ENCODE data around the gene DCUN1D1. TPM values are rescaled to one million over a fixed set of nuclear protein-coding genes. Genes with fewer than 3 reads are reported as not detected.

The DCUN1D1 gene
- total and polyA plus RNA-seq, 4 donors, result 29.1 to 78.8 (median 44.2) TPM

DNA sequence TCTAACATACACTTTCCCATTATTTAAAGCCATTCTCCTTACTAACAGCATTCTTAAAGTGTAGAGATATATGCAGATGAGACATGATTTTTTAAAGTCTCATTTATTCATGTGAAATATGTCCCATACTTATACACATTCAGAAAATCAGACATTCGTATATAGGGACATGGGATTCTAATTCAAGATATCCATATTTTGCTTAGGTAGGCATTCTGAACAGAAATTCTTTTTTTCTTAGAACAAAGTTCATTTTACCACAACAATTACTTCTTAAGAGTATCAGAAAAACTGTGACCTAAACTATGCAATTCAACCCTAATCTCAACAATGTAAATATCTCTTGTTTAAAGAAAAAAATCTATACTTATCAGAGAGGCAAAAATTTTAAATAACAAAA, 16.2 kb downstream of the DCUN1D1 start:
- DNase-seq (ENCODE audit: low read depth in 4 of 6, low spot score in 6 of 6), result no peak
- Histone ChIP-seq H3K9me3 (ENCODE audit: control insufficient read depth, insufficient read depth, low read length) (no peaks in the 10 kb centered on the region), H3K4me1 (ENCODE audit: control insufficient read depth, insufficient read depth, low read length) (peaks cover 12% of the 10 kb centered on the region), H3K27ac (ENCODE audit: low read depth, low read length) (no peak overlapping the region), H3K4me3 (ENCODE audit: low read depth, low read length) (no peak overlapping the region), H3K27me3 (ENCODE audit: control insufficient read depth, insufficient read depth, low read length) (no peaks in the 10 kb centered on the region), H3K36me3 (ENCODE audit: control insufficient read depth, insufficient read depth, low read length) (peaks cover 3% of the 10 kb centered on the region)
- no CpG with 5 or more reads among the region's 1 CpG for WGBS (ENCODE audit: insufficient coverage)

DNA sequence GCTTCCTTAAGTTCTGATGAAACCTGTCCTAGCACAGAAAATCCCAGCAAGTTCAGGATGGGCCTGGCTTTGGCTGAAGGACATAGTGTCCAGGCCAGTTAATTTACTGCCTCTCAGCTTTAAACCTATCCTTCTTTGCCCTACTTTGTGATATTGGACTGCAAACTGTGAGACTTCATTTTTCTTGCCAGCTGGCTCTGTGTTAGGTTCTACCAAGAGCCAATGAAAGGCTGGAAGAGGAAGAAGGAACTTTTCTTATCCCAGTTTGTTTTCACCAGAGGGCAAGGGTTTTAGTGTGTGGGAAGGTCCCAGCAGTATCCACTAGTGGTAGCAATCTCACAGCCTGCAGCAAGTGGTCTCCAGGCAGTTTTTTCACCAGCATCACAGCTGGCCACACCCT, 18.2 kb downstream of the DCUN1D1 start:
- peak in 4 of 6 donors; percentile 29 to 83 (median 41) for DNase-seq (ENCODE audit: low read depth in 4 of 6, low spot score in 6 of 6)
- Histone ChIP-seq H3K36me3 (ENCODE audit: control insufficient read depth, insufficient read depth, low read length) (peaks cover 9% of the 10 kb centered on the region), H3K4me1 (ENCODE audit: control insufficient read depth, insufficient read depth, low read length) (peaks cover 12% of the 10 kb centered on the region), H3K27me3 (ENCODE audit: control insufficient read depth, insufficient read depth, low read length) (no peaks in the 10 kb centered on the region), H3K4me3 (ENCODE audit: low read depth, low read length) (no peak overlapping the region), H3K9me3 (ENCODE audit: control insufficient read depth, insufficient read depth, low read length) (no peaks in the 10 kb centered on the region), H3K27ac (ENCODE audit: low read depth, low read length) (peak overlapping the region; percentile 44)

DNA sequence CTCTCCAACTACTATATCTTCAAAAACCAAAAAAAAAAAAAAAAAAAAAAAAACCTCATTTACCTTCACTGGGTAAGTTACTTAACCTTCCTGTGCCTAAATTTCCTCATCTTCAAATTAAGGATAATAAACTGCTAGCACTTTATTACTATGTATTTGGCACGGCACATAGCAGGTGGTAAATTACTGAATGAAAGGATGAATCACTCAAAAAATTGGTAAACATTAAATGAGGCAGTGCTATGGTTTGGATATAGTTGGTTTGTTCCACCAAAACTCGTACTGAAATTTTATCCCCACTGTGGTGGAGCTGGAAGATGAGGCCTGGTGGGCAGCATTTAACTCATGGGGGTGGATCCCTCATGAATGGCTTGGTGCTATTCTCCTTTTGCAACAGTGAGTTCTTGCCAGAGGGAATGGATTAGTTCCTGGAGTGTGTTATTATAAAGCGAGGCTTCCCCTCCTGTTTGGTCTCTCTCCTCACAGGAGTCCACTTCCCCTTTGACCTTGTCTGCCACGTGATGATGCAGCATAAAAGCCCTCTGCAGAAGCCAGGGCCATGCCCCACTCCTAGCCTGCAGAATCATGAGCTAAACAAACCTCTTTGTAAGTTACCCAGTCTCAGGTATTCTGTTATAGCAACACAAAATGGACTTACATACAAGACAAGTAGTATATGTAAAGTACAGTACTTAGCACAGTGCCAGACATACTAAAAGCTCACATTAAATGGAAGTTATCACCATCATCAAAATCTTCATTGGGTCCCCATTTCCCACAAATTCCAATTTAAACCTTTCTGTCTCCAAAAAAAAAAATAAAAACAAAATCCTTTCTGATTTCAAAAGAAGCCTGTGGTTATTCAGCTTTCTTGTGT, 20.6 kb downstream of the DCUN1D1 start:
- Histone ChIP-seq H3K27me3 (ENCODE audit: control insufficient read depth, insufficient read depth, low read length) (no peaks in the 10 kb centered on the region), H3K4me3 (ENCODE audit: low read depth, low read length) (no peak overlapping the region), H3K4me1 (ENCODE audit: control insufficient read depth, insufficient read depth, low read length) (peaks cover 12% of the 10 kb centered on the region), H3K9me3 (ENCODE audit: control insufficient read depth, insufficient read depth, low read length) (no peaks in the 10 kb centered on the region), H3K36me3 (ENCODE audit: control insufficient read depth, insufficient read depth, low read length) (peaks cover 10% of the 10 kb centered on the region), H3K27ac (ENCODE audit: low read depth, low read length) (no peak overlapping the region)
- WGBS (ENCODE audit: insufficient coverage), result no CpG with 5 or more reads among the region's 4 CpGs
- peak in 1 of 6 donors; percentile 22 for DNase-seq (ENCODE audit: low read depth in 4 of 6, low spot score in 6 of 6)

DNA sequence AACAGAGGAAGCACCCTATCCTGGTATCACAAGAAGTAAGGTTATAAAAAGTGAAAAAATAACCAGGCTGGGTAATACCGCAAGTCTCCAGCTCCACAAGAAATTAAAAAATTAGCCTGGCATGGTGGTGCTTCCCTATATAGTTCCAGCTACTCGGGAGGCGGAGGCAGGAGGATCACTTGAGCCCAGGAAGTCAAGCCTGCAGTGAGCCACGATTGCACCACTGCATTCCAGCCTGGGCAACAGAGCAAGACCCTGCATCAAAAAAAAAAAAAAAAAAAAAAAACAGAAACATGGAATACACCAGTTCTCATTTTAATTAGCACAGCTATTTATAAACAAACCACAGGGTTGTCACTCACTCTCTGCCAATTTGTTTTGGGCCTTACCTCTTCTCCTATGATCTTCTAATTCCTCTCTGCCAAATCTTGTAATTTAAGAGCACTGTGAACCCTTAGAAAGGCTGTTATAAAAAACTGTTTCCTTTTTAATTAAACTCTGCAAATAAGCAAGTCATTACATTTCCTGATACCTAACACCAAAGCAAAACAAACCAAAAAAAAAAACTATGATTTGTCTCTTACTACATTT, 22.6 kb downstream of the DCUN1D1 start:
- no peak for DNase-seq (ENCODE audit: low read depth in 4 of 6, low spot score in 6 of 6)
- no peak overlapping the region for H3K27ac ChIP-seq (ENCODE audit: low read depth, low read length)
- H3K4me1 ChIP-seq (ENCODE audit: control insufficient read depth, insufficient read depth, low read length), result peaks cover 10% of the 10 kb centered on the region
- H3K9me3 ChIP-seq (ENCODE audit: control insufficient read depth, insufficient read depth, low read length), result no peaks in the 10 kb centered on the region
- H3K36me3 ChIP-seq (ENCODE audit: control insufficient read depth, insufficient read depth, low read length), result peaks cover 10% of the 10 kb centered on the region
- H3K4me3 ChIP-seq (ENCODE audit: low read depth, low read length), result no peak overlapping the region
- WGBS (ENCODE audit: insufficient coverage), result 84% methylated on average over 4 of the region's 4 CpGs
- H3K27me3 ChIP-seq (ENCODE audit: control insufficient read depth, insufficient read depth, low read length), result no peaks in the 10 kb centered on the region

- peaks cover 7% of the 10 kb centered on the region for H3K36me3 ChIP-seq (ENCODE audit: control insufficient read depth, insufficient read depth, low read length)
- DNase-seq (ENCODE audit: low read depth in 4 of 6, low spot score in 6 of 6), result no peak
- H3K4me1 ChIP-seq (ENCODE audit: control insufficient read depth, insufficient read depth, low read length), result peaks cover 5% of the 10 kb centered on the region
- no peak overlapping the region for H3K4me3 ChIP-seq (ENCODE audit: low read depth, low read length)
- H3K27ac ChIP-seq (ENCODE audit: low read depth, low read length), result no peak overlapping the region
- WGBS (ENCODE audit: insufficient coverage), result 100% methylated on average over 4 of the region's 5 CpGs
- H3K27me3 ChIP-seq (ENCODE audit: control insufficient read depth, insufficient read depth, low read length), result no peaks in the 10 kb centered on the region
- no peaks in the 10 kb centered on the region for H3K9me3 ChIP-seq (ENCODE audit: control insufficient read depth, insufficient read depth, low read length)
Observed at GRCh38 chr3:182957226-182957625, 23.1 kb downstream of the DCUN1D1 start.

DNA sequence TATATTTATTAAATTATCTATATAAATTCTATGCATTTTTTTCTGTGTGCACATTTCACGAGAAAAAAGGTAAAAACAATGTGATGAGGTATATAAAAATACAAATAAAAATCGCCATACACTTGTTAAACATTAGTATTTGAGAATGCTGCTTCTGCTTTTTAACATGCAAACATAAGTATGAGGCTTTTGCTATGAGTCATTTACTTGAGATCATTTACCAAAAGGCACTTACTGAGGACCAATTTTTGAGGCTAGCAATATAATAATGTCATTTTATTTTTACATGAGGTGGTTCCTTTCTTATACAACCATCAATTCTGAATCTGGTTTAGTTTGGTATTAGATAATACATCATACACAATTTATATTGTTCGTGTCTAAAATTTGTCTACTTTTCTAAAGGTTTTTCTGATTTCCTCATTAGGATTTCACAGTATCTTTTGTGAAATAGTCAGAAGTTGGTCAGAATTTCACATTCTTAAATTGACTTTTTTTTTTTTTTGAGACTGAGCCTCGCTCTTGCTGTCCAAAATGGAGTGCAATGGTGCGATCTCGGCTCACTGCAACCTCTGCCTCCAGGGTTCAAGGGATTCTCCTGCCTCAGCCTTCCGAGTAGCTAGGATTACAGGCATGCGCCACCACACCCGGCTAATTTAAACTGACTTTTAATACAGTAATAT, 25.6 kb downstream of the DCUN1D1 start:
- Histone ChIP-seq H3K27me3 (ENCODE audit: control insufficient read depth, insufficient read depth, low read length) (no peaks in the 10 kb centered on the region), H3K36me3 (ENCODE audit: control insufficient read depth, insufficient read depth, low read length) (peaks cover 7% of the 10 kb centered on the region), H3K4me1 (ENCODE audit: control insufficient read depth, insufficient read depth, low read length) (peaks cover 2% of the 10 kb centered on the region), H3K4me3 (ENCODE audit: low read depth, low read length) (no peak overlapping the region), H3K27ac (ENCODE audit: low read depth, low read length) (no peak overlapping the region), H3K9me3 (ENCODE audit: control insufficient read depth, insufficient read depth, low read length) (no peaks in the 10 kb centered on the region)
- DNase-seq (ENCODE audit: low read depth in 4 of 6, low spot score in 6 of 6), result no peak
- WGBS (ENCODE audit: insufficient coverage), result 79% methylated on average over 3 of the region's 9 CpGs

DNA sequence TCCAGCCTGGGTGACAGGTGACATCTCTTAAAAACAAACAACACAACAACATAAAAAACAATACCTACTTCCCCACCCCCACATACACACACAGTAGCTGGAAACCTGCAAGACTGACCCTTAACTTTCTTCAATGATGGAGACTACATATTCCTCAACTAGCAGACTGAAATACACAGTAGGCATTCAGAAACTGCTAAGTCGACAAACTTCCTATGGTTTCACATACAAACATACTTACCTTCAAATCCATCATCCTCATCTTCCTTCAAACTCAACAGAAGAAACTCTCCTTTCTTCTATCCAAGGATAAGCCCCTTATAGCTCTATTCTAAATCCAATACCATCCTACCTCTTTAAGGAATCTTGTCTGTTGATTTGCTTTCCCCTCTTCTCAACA, 30.6 kb downstream of the DCUN1D1 start:
- Histone ChIP-seq H3K9me3 (ENCODE audit: control insufficient read depth, insufficient read depth, low read length) (no peaks in the 10 kb centered on the region), H3K4me1 (ENCODE audit: control insufficient read depth, insufficient read depth, low read length) (no peaks in the 10 kb centered on the region), H3K27ac (ENCODE audit: low read depth, low read length) (no peak overlapping the region), H3K4me3 (ENCODE audit: low read depth, low read length) (no peak overlapping the region), H3K36me3 (ENCODE audit: control insufficient read depth, insufficient read depth, low read length) (peaks cover 16% of the 10 kb centered on the region), H3K27me3 (ENCODE audit: control insufficient read depth, insufficient read depth, low read length) (no peaks in the 10 kb centered on the region)
- 100% methylated on average over 1 of the region's 1 CpG for WGBS (ENCODE audit: insufficient coverage)
- DNase-seq (ENCODE audit: low read depth in 4 of 6, low spot score in 6 of 6), result no peak

- peaks cover 16% of the 10 kb centered on the region for H3K36me3 ChIP-seq (ENCODE audit: control insufficient read depth, insufficient read depth, low read length)
- DNase-seq (ENCODE audit: low read depth in 4 of 6, low spot score in 6 of 6), result no peak
- H3K27me3 ChIP-seq (ENCODE audit: control insufficient read depth, insufficient read depth, low read length), result no peaks in the 10 kb centered on the region
- no CpG with 5 or more reads among the region's 5 CpGs for WGBS (ENCODE audit: insufficient coverage)
- H3K27ac ChIP-seq (ENCODE audit: low read depth, low read length), result no peak overlapping the region
- no peaks in the 10 kb centered on the region for H3K4me1 ChIP-seq (ENCODE audit: control insufficient read depth, insufficient read depth, low read length)
- H3K9me3 ChIP-seq (ENCODE audit: control insufficient read depth, insufficient read depth, low read length), result no peaks in the 10 kb centered on the region
- no peak overlapping the region for H3K4me3 ChIP-seq (ENCODE audit: low read depth, low read length)
Observed at GRCh38 chr3:182948305-182948704, 32.0 kb downstream of the DCUN1D1 start.

GRCh38 chr3:182947888-182948287, 32.5 kb downstream of the DCUN1D1 start:
- H3K27ac ChIP-seq (ENCODE audit: low read depth, low read length), result no peak overlapping the region
- DNase-seq (ENCODE audit: low read depth in 4 of 6, low spot score in 6 of 6), result no peak

More at GRCh38 chr3:182947888-182948287, 32.5 kb downstream of the DCUN1D1 start:
- no peak overlapping the region for H3K4me3 ChIP-seq (ENCODE audit: low read depth, low read length)
- no peaks in the 10 kb centered on the region for H3K27me3 ChIP-seq (ENCODE audit: control insufficient read depth, insufficient read depth, low read length)
- peaks cover 16% of the 10 kb centered on the region for H3K36me3 ChIP-seq (ENCODE audit: control insufficient read depth, insufficient read depth, low read length)
- no peaks in the 10 kb centered on the region for H3K4me1 ChIP-seq (ENCODE audit: control insufficient read depth, insufficient read depth, low read length)
- no peaks in the 10 kb centered on the region for H3K9me3 ChIP-seq (ENCODE audit: control insufficient read depth, insufficient read depth, low read length)

All from spinal cord (tissue), 10 donors.